NCI-H460 (cell line): Measurements from ENCODE around the gene TOX2. TPM values are rescaled to one million over a fixed set of nuclear protein-coding genes. Genes with fewer than 3 reads are reported as not detected.

Source experiments
- DNase-seq: peaks from one replicate; pipeline ENCODE4 v3.0.0-alpha.2; 2016; ENCODE audit warnings: low read depth; ENCODE audit errors: extremely low read depth
- polyA plus RNA-seq: library from polyadenylated mRNA; depleted of rRNA; stranded (reverse); fragments of >200 nt; gene quantifications from 2 replicates; pipeline ENCODE4 v1.2.3, GENCODE V29; 2014; cell fraction: nucleus; rRNA removed
- total RNA-seq: library from RNA; depleted of rRNA; stranded (reverse); fragments of >200 nt; shearing (Covaris generic); gene quantifications from 2 replicates; pipeline ENCODE4 v1.2.3, GENCODE V29; 2014; rRNA removed

Gene TOX2, protein sequence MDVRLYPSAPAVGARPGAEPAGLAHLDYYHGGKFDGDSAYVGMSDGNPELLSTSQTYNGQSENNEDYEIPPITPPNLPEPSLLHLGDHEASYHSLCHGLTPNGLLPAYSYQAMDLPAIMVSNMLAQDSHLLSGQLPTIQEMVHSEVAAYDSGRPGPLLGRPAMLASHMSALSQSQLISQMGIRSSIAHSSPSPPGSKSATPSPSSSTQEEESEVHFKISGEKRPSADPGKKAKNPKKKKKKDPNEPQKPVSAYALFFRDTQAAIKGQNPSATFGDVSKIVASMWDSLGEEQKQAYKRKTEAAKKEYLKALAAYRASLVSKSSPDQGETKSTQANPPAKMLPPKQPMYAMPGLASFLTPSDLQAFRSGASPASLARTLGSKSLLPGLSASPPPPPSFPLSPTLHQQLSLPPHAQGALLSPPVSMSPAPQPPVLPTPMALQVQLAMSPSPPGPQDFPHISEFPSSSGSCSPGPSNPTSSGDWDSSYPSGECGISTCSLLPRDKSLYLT
- 4.6 and 7.1 TPM in 2 replicates for total RNA-seq
- 1.1 and 1.3 TPM in 2 replicates for polyA plus RNA-seq

- DNase-seq: peak; percentile 37
Observed at GRCh38 chr20:43914311-43915210, at the start of gene TOX2. Gene TOX2, plus strand, starts transcription at chr20:43914852. Its CDS starts 40 bp downstream, at chr20:43914892.

- DNase-seq: no peak
Observed at GRCh38 chr20:43868091-43868490, 46.6 kb upstream of the TOX2 start.

DNA sequence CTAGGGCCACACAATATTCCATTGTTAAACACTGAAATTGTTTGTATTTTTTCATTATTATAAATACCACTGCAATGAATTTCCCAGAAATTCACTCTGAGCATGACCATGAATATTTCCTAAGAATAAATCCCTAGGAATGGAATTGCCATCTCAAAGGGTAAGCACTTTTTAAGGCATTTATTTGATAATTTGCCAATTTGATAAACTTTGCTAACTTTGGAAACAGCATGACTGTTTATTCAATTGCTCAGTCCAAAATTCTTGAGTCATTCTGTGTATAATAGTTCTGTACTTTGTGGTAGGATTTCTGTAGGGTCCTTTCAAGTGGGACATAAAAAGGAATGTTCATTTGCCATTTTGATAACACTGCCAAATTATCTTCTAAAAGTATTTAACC lies 44.2 kb upstream of the TOX2 start:
- no peak for DNase-seq

GRCh38 chr20:43878776-43879175 lies 35.9 kb upstream of the TOX2 start:
- no peak for DNase-seq

DNA sequence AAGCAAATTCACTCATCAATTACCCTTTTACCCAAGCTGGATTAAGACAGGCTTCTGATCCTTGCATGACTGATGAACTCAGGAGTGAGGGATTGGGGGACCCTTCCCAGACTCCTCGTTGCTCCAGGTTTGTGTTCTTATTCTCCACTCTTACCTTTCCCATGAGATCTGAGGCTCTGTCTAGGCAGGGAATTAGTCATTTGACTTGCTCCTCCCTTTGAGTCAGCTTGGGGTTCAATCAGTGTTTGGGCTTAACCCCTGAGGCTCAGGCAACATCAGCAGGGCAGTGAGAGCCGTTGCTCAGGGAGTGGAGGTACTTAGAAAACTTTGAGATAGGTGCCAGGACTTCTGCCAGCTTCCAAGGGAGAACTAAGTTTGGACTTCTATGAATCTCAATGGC lies 20.7 kb upstream of the TOX2 start:
- DNase-seq: no peak

- DNase-seq: no peak
Observed at GRCh38 chr20:43894491-43894890, 20.2 kb upstream of the TOX2 start.

GRCh38 chr20:43895235-43895634 lies 19.4 kb upstream of the TOX2 start:
- DNase-seq: no peak

DNA sequence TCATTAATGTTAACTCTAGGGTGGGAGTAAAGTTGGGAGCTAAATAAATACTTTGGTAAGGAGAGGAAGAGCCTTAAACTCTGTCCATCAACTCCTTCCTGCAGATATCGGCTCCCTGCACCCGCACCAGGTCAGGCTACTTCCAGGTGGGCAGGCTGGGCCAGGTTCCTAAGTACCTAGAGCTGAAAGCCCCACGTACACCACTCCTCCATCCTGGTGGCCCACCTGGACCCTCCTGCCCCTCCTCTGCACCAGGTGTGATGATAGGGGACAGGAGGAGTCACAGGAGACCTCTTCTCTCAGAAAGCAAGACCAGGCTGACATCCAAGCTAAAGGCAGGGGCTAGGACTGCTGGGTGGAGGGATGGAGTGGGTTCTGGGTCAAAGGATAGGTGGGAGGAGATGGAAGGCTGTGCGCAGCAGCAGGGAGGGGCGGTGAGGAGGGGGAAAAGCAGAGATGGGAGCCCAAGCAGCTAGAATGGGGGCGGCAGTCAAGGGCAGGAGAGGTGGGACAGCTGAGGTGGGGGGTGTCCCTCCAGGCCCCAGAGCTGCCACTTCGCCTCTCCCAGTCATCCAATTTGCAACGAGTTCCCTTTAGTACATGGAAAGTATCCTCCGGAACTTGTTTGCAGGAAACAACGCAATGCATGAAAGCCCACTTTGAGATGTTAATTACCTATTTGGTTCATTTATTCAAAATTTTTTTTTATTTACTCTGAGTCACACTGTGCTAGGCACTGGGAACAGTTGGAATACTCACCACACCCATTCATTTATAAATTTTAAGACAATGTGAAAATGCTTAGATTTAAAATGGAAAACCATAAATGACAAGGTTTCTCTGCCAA lies 15.2 kb upstream of the TOX2 start:
- DNase-seq: no peak

- no peak for DNase-seq
Observed at GRCh38 chr20:43900121-43900466, 14.6 kb upstream of the TOX2 start.

DNA sequence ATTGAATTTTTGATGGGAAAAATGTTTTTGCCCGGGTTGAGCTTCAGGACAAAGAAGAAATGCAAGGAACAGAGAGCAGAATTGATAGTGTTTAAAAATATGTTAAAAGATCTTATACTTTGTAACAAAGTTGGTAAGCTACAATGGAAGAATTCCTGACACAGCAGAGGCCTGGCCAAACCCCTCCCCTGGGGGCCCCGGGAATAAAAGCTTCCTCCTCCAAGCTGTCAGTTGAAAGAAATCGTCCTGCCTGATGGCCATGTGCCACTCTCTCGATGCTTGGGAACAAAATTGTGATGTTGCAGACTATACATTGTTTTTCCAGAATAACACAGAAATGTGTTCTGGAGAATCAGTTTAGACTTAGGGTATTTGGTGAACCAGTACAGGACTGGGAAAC lies 14.2 kb upstream of the TOX2 start:
- DNase-seq: no peak

DNA sequence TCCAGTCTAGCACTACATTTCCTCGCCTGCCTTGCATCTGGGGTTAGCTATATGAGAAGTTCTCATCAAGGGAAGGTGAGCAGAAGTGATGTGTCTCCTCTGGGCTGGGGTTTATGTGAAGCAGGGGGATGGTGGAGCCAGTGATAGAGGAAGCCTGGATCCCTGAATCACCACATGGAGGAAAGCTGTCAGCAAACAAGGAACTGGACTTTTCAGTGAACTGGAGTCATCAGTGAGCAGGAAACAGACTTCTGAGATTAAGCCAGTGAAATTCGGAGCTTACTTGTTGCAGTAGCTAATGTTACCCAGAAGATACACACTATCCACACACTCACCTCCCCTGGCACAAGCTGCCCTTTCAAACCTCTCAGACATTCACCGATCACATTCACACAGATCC lies 13.4 kb upstream of the TOX2 start:
- DNase-seq: no peak

DNA sequence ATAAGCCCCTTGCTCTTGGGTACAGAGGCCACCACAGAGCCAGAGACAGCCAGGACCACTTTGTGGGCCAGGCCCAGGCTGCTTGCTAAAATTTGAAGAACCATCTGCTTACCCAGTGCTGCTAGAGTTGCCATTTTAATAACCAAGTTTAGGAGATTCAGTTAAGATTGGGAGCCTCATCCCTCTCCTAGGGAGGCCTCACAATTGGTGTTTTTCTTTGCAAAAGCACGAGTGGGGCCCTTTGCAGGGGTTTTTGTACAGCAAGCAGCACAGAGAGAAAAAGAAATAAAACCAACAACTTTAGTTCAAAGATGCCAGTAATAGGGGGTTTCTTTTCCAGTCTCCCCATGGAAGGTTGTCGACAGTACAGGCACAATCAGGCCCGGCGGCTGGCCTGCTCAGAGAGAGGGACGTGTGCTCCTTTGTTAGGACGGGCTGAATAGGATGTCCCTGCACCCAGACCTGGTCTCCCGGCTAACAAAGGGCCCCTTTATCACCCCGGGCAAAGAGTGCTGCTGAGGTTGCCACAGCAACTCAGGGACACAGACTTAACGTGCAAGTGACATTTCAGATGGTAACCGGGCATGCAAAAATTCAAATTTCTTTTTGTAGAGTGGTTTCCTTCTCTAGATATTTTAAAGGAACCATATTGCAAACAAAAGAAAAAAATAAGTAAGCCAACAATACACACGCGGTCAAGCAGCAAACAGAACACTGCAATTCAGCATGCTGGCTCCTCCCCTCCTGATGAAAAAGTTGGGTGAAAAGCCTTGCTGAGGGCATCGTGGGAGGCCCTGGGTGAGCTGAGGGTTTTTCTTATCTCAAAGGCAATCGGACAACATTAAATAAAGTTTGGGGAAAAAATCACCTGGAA lies 10.5 kb upstream of the TOX2 start:
- no peak for DNase-seq

- DNase-seq: no peak
Observed at GRCh38 chr20:43904827-43905177, 9.8 kb upstream of the TOX2 start.

- no peak for DNase-seq
Observed at GRCh38 chr20:43906505-43907034, 8.1 kb upstream of the TOX2 start.

GRCh38 chr20:43909211-43909610 lies 5.4 kb upstream of the TOX2 start:
- no peak for DNase-seq

- no peak for DNase-seq
Observed at GRCh38 chr20:43909720-43910119, 4.9 kb upstream of the TOX2 start.

GRCh38 chr20:43910564-43910963 lies 4.1 kb upstream of the TOX2 start:
- DNase-seq: no peak

- DNase-seq: no peak
Observed at GRCh38 chr20:43911066-43911465, 3.6 kb upstream of the TOX2 start.

DNA sequence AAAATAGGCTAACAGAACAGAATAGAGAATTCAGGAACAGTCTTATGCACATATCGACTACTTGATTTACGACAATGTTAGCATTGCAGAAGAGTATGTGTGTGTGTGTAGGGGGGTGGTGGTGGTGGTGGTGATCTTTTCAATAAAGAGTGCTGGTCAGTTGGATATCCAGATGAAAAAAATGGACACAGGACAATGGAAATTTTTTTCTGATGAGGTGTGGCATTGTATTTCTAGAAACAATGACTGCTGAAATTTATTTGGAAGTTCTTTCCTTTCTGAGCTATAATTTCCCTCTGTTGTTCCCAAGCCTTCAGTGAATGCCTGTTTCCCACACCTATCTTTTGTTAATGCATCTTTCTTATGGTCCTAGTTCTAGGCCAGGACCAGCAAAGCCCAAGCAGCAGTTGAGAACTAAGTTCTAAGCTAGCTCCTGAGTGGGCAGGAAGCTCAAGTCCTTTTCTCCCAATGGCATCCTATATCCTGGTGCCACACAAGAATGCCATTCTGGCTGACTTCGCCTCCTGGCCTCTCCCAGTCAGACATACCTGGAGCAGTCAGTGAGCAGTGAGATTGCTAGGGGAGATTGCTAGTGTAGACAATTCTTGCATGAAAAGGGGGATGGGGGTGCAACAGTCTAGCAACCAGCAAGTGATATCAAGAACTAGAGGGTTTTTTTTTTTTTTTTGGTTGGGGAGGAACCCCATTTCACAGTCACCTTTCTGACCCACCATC lies 1.2 kb upstream of the TOX2 start:
- no peak for DNase-seq
